K562 (cell line): ENCODE measurements around the gene CTIF. TPM values are rescaled to one million over a fixed set of nuclear protein-coding genes. Genes with fewer than 3 reads are reported as not detected.

Source experiments
- ATAC-seq: fragments of 200-7000 bp; cut with Tn5 transposase; 3 replicates; pipeline ENCODE4 v1.9.1; 2020; ENCODE audit warnings: moderate library complexity
- BruUV-seq: library from RNA; stranded (reverse); fragments of 400-500 nt; replicated peaks from 2 replicates; lab custom pipeline; 2021; lab: Mats Ljungman, UMichigan
- CTCF ChIA-PET: fragments of 300-600 bp; formaldehyde crosslinking; extraction: SDS; loops from one replicate; lab custom pipeline; 2021; ENCODE audit warnings: low intra/inter-chr PET ratio; lab: Yijun Ruan, JAX
- POLR2A ChIA-PET: fragments of 300-600, 350-650 bp; sonication (Branson Sonifier 250); formaldehyde crosslinking; extraction: SDS; loops from one replicate; lab custom pipeline; 2021; ENCODE audit warnings: antibody characterized with exemption, inconsistent platforms; lab: Yijun Ruan, JAX
- DNase-seq, 4 experiments: peaks; one replicate each; pipeline versions ENCODE4 v3.0.0 to v3.0.0-alpha.2; 2011 to 2018; ENCODE audit warnings: low spot score in 3 of 4, mixed read lengths in 3 of 4; ENCODE audit errors: extremely low read depth in 1 of 4
- FAIRE-seq: peaks from 2 replicates; lab custom pipeline; 2011; peaks lifted over from hg19 to GRCh38; lab: Jason Lieb, UNC
- H2AFZ ChIP-seq: 2 replicates; pipeline ENCODE4 v1.6.0; 2011; ENCODE audit warnings: low read depth, low read length, control low read depth, inconsistent platforms
- H3K27ac ChIP-seq: fragments of 200-600 bp; 3 replicates; pipeline ENCODE4 v1.8.0; 2011; ENCODE audit warnings: low read depth, mild to moderate bottlenecking, control low read depth, inconsistent platforms, low read length, moderate library complexity, mixed read lengths; ENCODE audit errors: extremely low read depth
- H3K27me3 ChIP-seq, 2 experiments: fragments of 300-600 bp in 1 of 2; 2 replicates in 1 of 2; 3 replicates in 1 of 2; pipeline versions ENCODE4 v1.6.0 to v1.8.0; 2011; ENCODE audit warnings: inconsistent platforms in 2 of 2, low read length in 2 of 2, mild to moderate bottlenecking in 1 of 2, mixed read lengths in 1 of 2, moderate library complexity in 1 of 2; ENCODE audit not compliant: control insufficient read depth in 2 of 2, insufficient read depth in 2 of 2
- H3K36me3 ChIP-seq: fragments of 300-600 bp; 3 replicates; pipeline ENCODE4 v1.8.0; 2011; ENCODE audit warnings: mild to moderate bottlenecking, low read length, inconsistent platforms; ENCODE audit not compliant: control insufficient read depth, insufficient read depth
- H3K4me1 ChIP-seq, 2 experiments: fragments of 200-600 bp in 1 of 2; replicated peaks in 1 of 2; 2 replicates in 1 of 2; 3 replicates in 1 of 2; pipeline versions ENCODE4 v1.5.1 to v1.8.0; 2011; ENCODE audit warnings: inconsistent platforms in 2 of 2, low read length in 2 of 2, mild to moderate bottlenecking in 1 of 2, mixed read lengths in 1 of 2, moderate library complexity in 1 of 2; ENCODE audit not compliant: control insufficient read depth in 2 of 2, insufficient read depth in 2 of 2
- H3K4me2 ChIP-seq: 2 replicates; pipeline ENCODE4 v1.6.1; 2011; ENCODE audit warnings: low read length, control low read depth, inconsistent platforms, mixed read lengths; ENCODE audit not compliant: insufficient read depth
- H3K4me3 ChIP-seq: fragments of 200-600 bp; sonication (generic), shearing (Covaris generic); 2 replicates; pipeline ENCODE4 v1.5.1; 2016; ENCODE audit warnings: control low read depth, inconsistent platforms
- H3K79me2 ChIP-seq: fragments of 200-600 bp; 3 replicates; pipeline ENCODE4 v1.8.0; 2011; ENCODE audit warnings: low read length, inconsistent platforms; ENCODE audit not compliant: control insufficient read depth, insufficient read depth
- H3K9ac ChIP-seq, 2 experiments: 2 replicates each; pipeline versions ENCODE4 v1.6.0 to v1.6.1; 2011; ENCODE audit warnings: low read depth in 2 of 2, low read length in 2 of 2, control low read depth in 1 of 2, inconsistent platforms in 1 of 2, mild to moderate bottlenecking in 1 of 2, mixed read lengths in 1 of 2; ENCODE audit not compliant: insufficient read depth in 1 of 2
- H3K9me1 ChIP-seq: one replicate; pipeline ENCODE4 v1.6.0; 2011; ENCODE audit warnings: inconsistent platforms, mild to moderate bottlenecking, low read length, moderate library complexity; ENCODE audit not compliant: control insufficient read depth, insufficient read depth
- H3K9me3 ChIP-seq: replicated peaks from 2 replicates; pipeline ENCODE4 v1.5.1; 2011; ENCODE audit warnings: low read depth, low read length, inconsistent platforms; ENCODE audit not compliant: control insufficient read depth, insufficient read depth
- H4K20me1 ChIP-seq: replicated peaks from 2 replicates; pipeline ENCODE4 v1.6.1; 2011; ENCODE audit warnings: low read length, inconsistent platforms, mixed read lengths; ENCODE audit not compliant: control insufficient read depth, insufficient read depth
- CXXC5 ChIP-seq: fragments of 250-450 bp; sonication (Bioruptor Pico); IDR thresholded peaks from 2 replicates; pipeline ENCODE4 v1.8.0; 2022; ENCODE audit warnings: inconsistent platforms, mild to moderate bottlenecking, moderate library complexity
- ETV5 ChIP-seq: sonication (generic); formaldehyde crosslinking; IDR thresholded peaks from 2 replicates; pipeline ENCODE4 v1.4.0; 2020; ENCODE audit warnings: low read depth, mild to moderate bottlenecking, missing genetic modification reagents
- HDAC6 ChIP-seq: IDR thresholded peaks from 2 replicates; pipeline ENCODE4 v1.6.1; 2012; ENCODE audit warnings: low read depth, mild to moderate bottlenecking, control low read depth, inconsistent platforms, low read length, moderate library complexity
- HNRNPLL ChIP-seq: fragments of 200-400 bp; formaldehyde crosslinking; IDR thresholded peaks from 2 replicates; pipeline ENCODE4 v1.6.1; 2017; ENCODE audit warnings: low read length, low read depth, mild to moderate bottlenecking; ENCODE audit not compliant: poor library complexity, severe bottlenecking
- KLF10 ChIP-seq: fragments of 250-450 bp; sonication (Bioruptor Pico); IDR thresholded peaks from 2 replicates; pipeline ENCODE4 v1.6.1; 2021; ENCODE audit warnings: matching md5 sums
- MECOM ChIP-seq: fragments of 250-450 bp; sonication (Bioruptor Pico); IDR thresholded peaks from 2 replicates; pipeline ENCODE4 v1.8.0; 2022; ENCODE audit warnings: inconsistent platforms
- PHF20 ChIP-seq: fragments of 450-650 bp; IDR thresholded peaks from 2 replicates; pipeline ENCODE4 v1.6.1; 2018; ENCODE audit not compliant: partially characterized antibody
- SMARCA4 ChIP-seq: fragments of 450-650 bp; IDR thresholded peaks from 2 replicates; pipeline ENCODE4 v1.6.1; 2016
- TEAD4 ChIP-seq, 2 experiments: sonication (generic) in 1 of 2; formaldehyde crosslinking in 1 of 2; IDR thresholded peaks; 2 replicates each; pipeline versions ENCODE4 v1.6.1 to v1.8.0; 2012 to 2022; ENCODE audit warnings: borderline replicate concordance in 1 of 2, inconsistent platforms in 1 of 2, low read length in 1 of 2, mild to moderate bottlenecking in 1 of 2, missing genetic modification reagents in 1 of 2
- ZBTB1 ChIP-seq: sonication (generic); formaldehyde crosslinking; IDR thresholded peaks from 2 replicates; pipeline ENCODE4 v1.8.1; 2023; ENCODE audit warnings: missing genetic modification reagents, low read depth, mild to moderate bottlenecking, borderline replicate concordance
- ZFPM2 ChIP-seq: fragments of 250-450 bp; sonication (Bioruptor Pico); IDR thresholded peaks from 2 replicates; pipeline ENCODE4 v1.5.1; 2022; ENCODE audit warnings: mild to moderate bottlenecking
- ZNF143 ChIP-seq: sonication (generic); formaldehyde crosslinking; IDR thresholded peaks from 2 replicates; pipeline ENCODE4 v1.9.0; 2022; ENCODE audit warnings: mild to moderate bottlenecking, missing genetic modification reagents
- ZNF263 ChIP-seq: sonication (generic); formaldehyde crosslinking; IDR thresholded peaks from 2 replicates; pipeline ENCODE4 v1.8.0; 2022; ENCODE audit warnings: mild to moderate bottlenecking, missing genetic modification reagents, borderline replicate concordance
- ZNF644 ChIP-seq: fragments of 200-800 bp; sonication (Bioruptor generic); IDR thresholded peaks from 2 replicates; pipeline ENCODE4 v1.6.1; 2016; ENCODE audit warnings: low read depth, missing genetic modification characterization, missing compliant biosample characterization
- WGBS: fragments of 100-300 bp; shearing (Covaris generic); methylation state at CpG from one replicate; pipeline ENCODE4 v1.1.6; 2016; ENCODE audit warnings: low coverage, mixed read lengths; ENCODE audit not compliant: insufficient coverage; ENCODE audit errors: missing lambda C conversion rate; 5-methylcytosine and 5-hydroxymethylcytosine counted together
- in situ Hi-C: fragments of 300-500 bp; cut with MboI; formaldehyde crosslinking; loops from 4 replicates; pipeline ENCODE4 v1.15.0; 2018; ENCODE audit warnings: inconsistent platforms, mixed read lengths
- intact Hi-C: fragments of 100-400 bp; cut with micrococcal nuclease; formaldehyde crosslinking; loops from 2 replicates; pipeline ENCODE4 v1.14.2; 2022
- polyA plus RNA-seq, 8 experiments: library from polyadenylated mRNA; depleted of rRNA in 4 of 8; stranded (reverse) in 5 of 8; unstranded in 3 of 8; fragments of >200 nt; fragmentation: Nextera tagmentation in 2 of 8; fragmentation: Illumina TruSeq in 1 of 8; extraction: Ambion mirVana in 2 of 8; extraction: Trizol in 1 of 8; gene quantifications; 2 replicates each; pipeline versions ENCODE4 v1.2.1 to v1.2.3, GENCODE V29; 2011 to 2014; ENCODE audit warnings: inconsistent platforms in 1 of 8, missing spikeins in 1 of 8
- total RNA-seq, 7 experiments: library from RNA; depleted of rRNA in 6 of 7; stranded (reverse); fragments of >200 nt in 6 of 7; fragmentation: Illumina TruSeq in 2 of 7; extraction: Trizol in 2 of 7; gene quantifications; 2 replicates each; pipeline versions ENCODE4 v1.2.1 to v1.2.3, GENCODE V29; 2011 to 2021; ENCODE audit warnings: low replicate concordance in 1 of 7
- TF ChIP-seq, protein P1 (sequence below): fragments of 200-400 bp; formaldehyde crosslinking; IDR thresholded peaks from 2 replicates; pipeline ENCODE4 v1.6.1; 2017; ENCODE audit warnings: mild to moderate bottlenecking, low read depth, low read length, moderate library complexity

CTIF gene
- total and polyA plus RNA-seq, 9 of the 15 experiments (the other 6 are each of a cell fraction or from before 2014, with no cell fraction given), result 0.17 to 11.5 (median 2.2) TPM

DNA sequence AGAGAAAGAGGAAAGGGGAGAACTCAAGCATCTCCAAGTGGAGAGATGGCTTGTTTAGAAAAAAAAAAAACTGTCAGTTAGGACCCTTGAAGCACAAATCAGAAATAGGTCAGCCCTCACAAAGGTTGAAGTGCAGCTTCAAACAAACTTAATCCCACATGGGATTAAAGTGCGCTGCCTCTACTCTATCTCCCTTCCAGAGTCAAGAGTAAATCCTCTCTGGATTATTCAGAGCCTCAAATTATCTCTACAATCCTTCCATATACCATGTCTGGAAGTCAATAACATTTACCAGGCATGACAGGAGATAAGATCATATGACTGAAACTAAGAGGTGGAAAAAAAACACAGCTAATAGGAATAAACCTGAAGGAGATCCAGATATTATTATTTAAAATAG, 342.1 kb downstream of the CTIF start:
- ChIA-PET POLR2A (no interaction called here), CTCF (no interaction called here)

DNA sequence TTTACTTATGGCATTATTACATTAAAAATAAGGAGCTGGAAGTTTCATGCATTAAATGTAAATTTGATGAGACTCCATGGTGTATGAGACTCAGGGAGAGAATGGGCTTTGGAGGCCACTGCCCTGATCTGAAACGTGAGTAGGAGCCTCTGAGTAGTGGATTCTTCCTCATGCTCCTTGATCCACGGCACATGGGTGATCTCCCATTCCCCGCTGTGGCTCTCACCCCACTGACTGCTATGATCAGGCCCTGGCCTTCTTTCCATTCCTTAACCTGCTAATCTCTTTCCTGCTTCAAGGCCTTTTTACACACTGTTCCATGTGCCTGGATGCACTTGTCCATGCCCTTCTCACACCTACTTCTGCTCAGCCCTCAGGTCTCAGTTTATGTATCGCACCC, 343.5 kb downstream of the CTIF start:
- BruUV-seq, result no TSS peak
- no peaks in the 10 kb centered on the region for H3K27me3 ChIP-seq
- ATAC-seq, result no peak
- H2AFZ ChIP-seq, result no peak overlapping the region
- H3K4me2 ChIP-seq, result no peak overlapping the region
- no peak for DNase-seq
- no peaks in the 10 kb centered on the region for H4K20me1 ChIP-seq
- no peak overlapping the region for H3K4me3 ChIP-seq
- in situ Hi-C loops, result no loop called here
- no peaks in the 10 kb centered on the region for H3K9me1 ChIP-seq
- peak; percentile 37 for FAIRE-seq
- no peaks in the 10 kb centered on the region for H3K79me2 ChIP-seq
- 60% methylated on average over 4 of the region's 4 CpGs for WGBS
- H3K36me3 ChIP-seq, result no peaks in the 10 kb centered on the region
- intact Hi-C loops, result no loop called here
- peaks cover 5 to 6% of the 10 kb centered on the region in 2 experiments; a peak in 3 of 5 replicates for H3K4me1 ChIP-seq
- ChIA-PET POLR2A (no interaction called here), CTCF (no interaction called here)
- H3K9ac ChIP-seq, result no peak overlapping the region
- no peaks in the 10 kb centered on the region for H3K9me3 ChIP-seq
- no peak overlapping the region for H3K27ac ChIP-seq
- TF ChIP-seq TEAD4 (IDR thresholded peaks at IDR 0.05; ENCODE audit: low read length), result no peak
- no peak for TF ChIP-seq TEAD4 (CRISPR knock-in tag; IDR thresholded peaks at IDR 0.05; ENCODE audit: borderline replicate concordance)
- no peak for TF ChIP-seq CXXC5
- TF ChIP-seq HNRNPLL, result no peak
- TF ChIP-seq ETV5 (CRISPR knock-in tag), result no peak
- TF ChIP-seq ZNF143 (CRISPR knock-in tag), result no peak
- no peak for TF ChIP-seq ZBTB1
- no peak for TF ChIP-seq ZFPM2 (CRISPR knock-in tag)
- TF ChIP-seq KLF10 (CRISPR knock-in tag), result no peak
- TF ChIP-seq, protein P1, sequence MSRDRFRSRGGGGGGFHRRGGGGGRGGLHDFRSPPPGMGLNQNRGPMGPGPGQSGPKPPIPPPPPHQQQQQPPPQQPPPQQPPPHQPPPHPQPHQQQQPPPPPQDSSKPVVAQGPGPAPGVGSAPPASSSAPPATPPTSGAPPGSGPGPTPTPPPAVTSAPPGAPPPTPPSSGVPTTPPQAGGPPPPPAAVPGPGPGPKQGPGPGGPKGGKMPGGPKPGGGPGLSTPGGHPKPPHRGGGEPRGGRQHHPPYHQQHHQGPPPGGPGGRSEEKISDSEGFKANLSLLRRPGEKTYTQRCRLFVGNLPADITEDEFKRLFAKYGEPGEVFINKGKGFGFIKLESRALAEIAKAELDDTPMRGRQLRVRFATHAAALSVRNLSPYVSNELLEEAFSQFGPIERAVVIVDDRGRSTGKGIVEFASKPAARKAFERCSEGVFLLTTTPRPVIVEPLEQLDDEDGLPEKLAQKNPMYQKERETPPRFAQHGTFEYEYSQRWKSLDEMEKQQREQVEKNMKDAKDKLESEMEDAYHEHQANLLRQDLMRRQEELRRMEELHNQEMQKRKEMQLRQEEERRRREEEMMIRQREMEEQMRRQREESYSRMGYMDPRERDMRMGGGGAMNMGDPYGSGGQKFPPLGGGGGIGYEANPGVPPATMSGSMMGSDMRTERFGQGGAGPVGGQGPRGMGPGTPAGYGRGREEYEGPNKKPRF, result no peak
- no peak for TF ChIP-seq MECOM (CRISPR knock-in tag)
- TF ChIP-seq ZNF263 (CRISPR knock-in tag), result no peak
- no peak for TF ChIP-seq HDAC6
- no peak for TF ChIP-seq SMARCA4

More for the DNA sequence above, 342.1 kb downstream of the CTIF start:
- no peak for DNase-seq
- no peaks in the 10 kb centered on the region for H3K9me3 ChIP-seq
- no peaks in the 10 kb centered on the region for H3K27me3 ChIP-seq
- WGBS, result 0% methylated on average over 1 of the region's 1 CpG
- no peak overlapping the region for H3K9ac ChIP-seq
- no peak for ATAC-seq
- no peak for FAIRE-seq
- in situ Hi-C loops, result no loop called here
- H3K27ac ChIP-seq, result no peak overlapping the region
- 0 out of 2 replicates have a peak, but pooled peaks have one; percentile 43 for TF ChIP-seq ZNF644 (tag)
- TF ChIP-seq PHF20, result no peak
- no peak overlapping the region for H2AFZ ChIP-seq
- intact Hi-C loops, result no loop called here
- H3K9me1 ChIP-seq, result no peaks in the 10 kb centered on the region
- H3K79me2 ChIP-seq, result no peaks in the 10 kb centered on the region
- no peak overlapping the region for H3K4me3 ChIP-seq
- H4K20me1 ChIP-seq, result no peaks in the 10 kb centered on the region
- no TSS peak for BruUV-seq
- no peaks in the 10 kb centered on the region for H3K36me3 ChIP-seq
- H3K4me2 ChIP-seq, result no peak overlapping the region
- H3K4me1 ChIP-seq, result peaks cover 6 to 9% of the 10 kb centered on the region in 2 experiments; a peak in 3 of 5 replicates
